ENCODE measurements around the gene EPB41L3. TPM values are rescaled to one million over a fixed set of nuclear protein-coding genes. Genes with fewer than 3 reads are reported as not detected.
"Not testable (repeated sequence)": the region's sequence is repeated elsewhere in the genome, so short reads cannot be mapped to it uniquely, and the experiment has no call there.

Gene EPB41L3
- polyA plus RNA-seq, 1 donor (not counting 4 experiments of a cell fraction or from before 2014, with no cell fraction given) = 0.39 TPM

DNA sequence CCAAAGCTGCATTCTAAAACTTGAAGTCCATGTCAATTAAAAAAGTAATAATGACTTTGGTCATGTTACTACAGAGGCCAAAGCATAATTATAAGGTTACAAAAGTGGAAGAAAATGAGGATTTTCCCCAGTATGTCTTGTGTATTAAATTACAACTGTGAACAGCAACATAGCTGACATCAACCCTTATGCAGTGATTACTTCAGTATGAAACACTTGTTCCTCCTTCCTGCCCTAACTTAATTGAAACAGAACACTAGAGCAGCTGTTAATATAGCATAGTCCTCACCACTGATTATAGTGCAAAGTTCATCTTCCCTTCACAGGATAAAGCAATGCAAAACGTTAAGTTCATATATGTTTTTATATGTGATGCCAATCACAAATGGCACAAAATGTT, 29.9 kb downstream of the EPB41L3 start:
- no peaks in the 10 kb centered on the region for H3K79me2 ChIP-seq (ENCODE audit: control insufficient read depth, insufficient read depth, low read length)
- no peak overlapping the region for H2AFZ ChIP-seq (ENCODE audit: control insufficient read depth, low read length)
- H3K4me1 ChIP-seq (ENCODE audit: control insufficient read depth, extremely low read depth, insufficient read depth, low read length) = no peaks in the 10 kb centered on the region
- H3K27me3 ChIP-seq (ENCODE audit: control insufficient read depth, extremely low read depth, insufficient read depth, low read length) = no peaks in the 10 kb centered on the region
- no peaks in the 10 kb centered on the region for H4K20me1 ChIP-seq (ENCODE audit: control insufficient read depth, extremely low read depth, insufficient read depth, low read length)
- no peak overlapping the region for H3K9ac ChIP-seq (ENCODE audit: control insufficient read depth, extremely low read depth, insufficient read depth, low read length)
- TF ChIP-seq, protein P1, sequence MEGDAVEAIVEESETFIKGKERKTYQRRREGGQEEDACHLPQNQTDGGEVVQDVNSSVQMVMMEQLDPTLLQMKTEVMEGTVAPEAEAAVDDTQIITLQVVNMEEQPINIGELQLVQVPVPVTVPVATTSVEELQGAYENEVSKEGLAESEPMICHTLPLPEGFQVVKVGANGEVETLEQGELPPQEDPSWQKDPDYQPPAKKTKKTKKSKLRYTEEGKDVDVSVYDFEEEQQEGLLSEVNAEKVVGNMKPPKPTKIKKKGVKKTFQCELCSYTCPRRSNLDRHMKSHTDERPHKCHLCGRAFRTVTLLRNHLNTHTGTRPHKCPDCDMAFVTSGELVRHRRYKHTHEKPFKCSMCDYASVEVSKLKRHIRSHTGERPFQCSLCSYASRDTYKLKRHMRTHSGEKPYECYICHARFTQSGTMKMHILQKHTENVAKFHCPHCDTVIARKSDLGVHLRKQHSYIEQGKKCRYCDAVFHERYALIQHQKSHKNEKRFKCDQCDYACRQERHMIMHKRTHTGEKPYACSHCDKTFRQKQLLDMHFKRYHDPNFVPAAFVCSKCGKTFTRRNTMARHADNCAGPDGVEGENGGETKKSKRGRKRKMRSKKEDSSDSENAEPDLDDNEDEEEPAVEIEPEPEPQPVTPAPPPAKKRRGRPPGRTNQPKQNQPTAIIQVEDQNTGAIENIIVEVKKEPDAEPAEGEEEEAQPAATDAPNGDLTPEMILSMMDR (optimal IDR thresholded peaks at IDR 0.05 in 1 of 3, IDR thresholded peaks at IDR 0.05 in 1 of 3, conservative IDR thresholded peaks at IDR 0.05 in 1 of 3; ENCODE audit: extremely low read depth in 1 of 3, insufficient read depth in 2 of 3, low read length in 3 of 3) = no peak
- TF ChIP-seq EZH2 (IDR thresholded peaks at IDR 0.05; ENCODE audit: low read length) = no peak
- H3K36me3 ChIP-seq (ENCODE audit: control insufficient read depth in 2 of 2, extremely low read depth in 1 of 2, insufficient read depth in 2 of 2, low read length in 2 of 2) = no peaks in the 10 kb centered on the region
- dilution Hi-C loops (cut with MboI; ENCODE audit: extremely low pct_ligation_motif_present, low sequenced_read_pairs) = no loop called here
- no peak overlapping the region for H3K4me2 ChIP-seq (ENCODE audit: control insufficient read depth, extremely low read depth, insufficient read depth, low read depth, low read length)
- no peaks in the 10 kb centered on the region for H3K9me1 ChIP-seq (ENCODE audit: control insufficient read depth, extremely low read depth, insufficient read depth, low read length)
- DNase-seq (ENCODE audit: low read depth, low spot score) (no peak), FAIRE-seq (no peak)
- no peak overlapping the region for H3K4me3 ChIP-seq (ENCODE audit: control insufficient read depth in 2 of 3, extremely low read depth in 1 of 3, insufficient read depth in 2 of 3, low read depth in 1 of 3, low read length in 3 of 3)
- H3K9me3 ChIP-seq (ENCODE audit: control insufficient read depth, low read depth, low read length) = no peaks in the 10 kb centered on the region
- H3K27ac ChIP-seq (ENCODE audit: control insufficient read depth, insufficient read depth, low read length) = no peak overlapping the region

DNA sequence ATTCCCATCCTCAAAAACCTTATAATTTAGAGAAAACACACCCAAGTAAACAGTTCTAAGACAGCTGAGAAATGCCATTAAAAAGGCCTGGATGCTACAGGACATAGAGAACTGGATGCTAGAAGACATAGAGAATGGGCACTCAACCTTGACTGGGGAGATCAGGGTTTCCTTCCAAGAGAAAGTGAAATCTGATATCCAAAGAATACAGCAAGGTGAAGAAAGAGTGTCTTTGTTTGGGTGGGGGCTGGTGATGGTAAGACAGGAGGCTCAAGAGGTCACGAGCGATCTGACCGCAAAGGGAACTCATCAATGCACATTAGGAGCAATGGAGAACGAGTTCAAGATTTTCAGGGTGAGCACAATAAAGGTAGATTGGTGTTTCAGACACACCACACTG, 31.6 kb downstream of the EPB41L3 start:
- no peak overlapping the region for H3K9ac ChIP-seq (ENCODE audit: control insufficient read depth, extremely low read depth, insufficient read depth, low read length)
- DNase-seq (ENCODE audit: low read depth, low spot score) (no peak), FAIRE-seq (no peak)
- no peaks in the 10 kb centered on the region for H3K79me2 ChIP-seq (ENCODE audit: control insufficient read depth, insufficient read depth, low read length)
- H4K20me1 ChIP-seq (ENCODE audit: control insufficient read depth, extremely low read depth, insufficient read depth, low read length) = no peaks in the 10 kb centered on the region
- H3K4me1 ChIP-seq (ENCODE audit: control insufficient read depth, extremely low read depth, insufficient read depth, low read length) = no peaks in the 10 kb centered on the region
- H3K9me3 ChIP-seq (ENCODE audit: control insufficient read depth, low read depth, low read length) = no peaks in the 10 kb centered on the region
- TF ChIP-seq, protein P1 (optimal IDR thresholded peaks at IDR 0.05 in 1 of 3, IDR thresholded peaks at IDR 0.05 in 1 of 3, conservative IDR thresholded peaks at IDR 0.05 in 1 of 3; ENCODE audit: extremely low read depth in 1 of 3, insufficient read depth in 2 of 3, low read length in 3 of 3) = no peak
- TF ChIP-seq EZH2 (IDR thresholded peaks at IDR 0.05; ENCODE audit: low read length) = no peak
- dilution Hi-C loops (cut with MboI; ENCODE audit: extremely low pct_ligation_motif_present, low sequenced_read_pairs) = no loop called here
- no peaks in the 10 kb centered on the region for H3K27me3 ChIP-seq (ENCODE audit: control insufficient read depth, extremely low read depth, insufficient read depth, low read length)
- no peaks in the 10 kb centered on the region for H3K36me3 ChIP-seq (ENCODE audit: control insufficient read depth in 2 of 2, extremely low read depth in 1 of 2, insufficient read depth in 2 of 2, low read length in 2 of 2)
- no peak overlapping the region for H2AFZ ChIP-seq (ENCODE audit: control insufficient read depth, low read length)
- H3K27ac ChIP-seq (ENCODE audit: control insufficient read depth, insufficient read depth, low read length) = no peak overlapping the region
- H3K4me2 ChIP-seq (ENCODE audit: control insufficient read depth, extremely low read depth, insufficient read depth, low read depth, low read length) = no peak overlapping the region
- no peaks in the 10 kb centered on the region for H3K9me1 ChIP-seq (ENCODE audit: control insufficient read depth, extremely low read depth, insufficient read depth, low read length)
- H3K4me3 ChIP-seq (ENCODE audit: control insufficient read depth in 2 of 3, extremely low read depth in 1 of 3, insufficient read depth in 2 of 3, low read depth in 1 of 3, low read length in 3 of 3) = no peak overlapping the region

DNA sequence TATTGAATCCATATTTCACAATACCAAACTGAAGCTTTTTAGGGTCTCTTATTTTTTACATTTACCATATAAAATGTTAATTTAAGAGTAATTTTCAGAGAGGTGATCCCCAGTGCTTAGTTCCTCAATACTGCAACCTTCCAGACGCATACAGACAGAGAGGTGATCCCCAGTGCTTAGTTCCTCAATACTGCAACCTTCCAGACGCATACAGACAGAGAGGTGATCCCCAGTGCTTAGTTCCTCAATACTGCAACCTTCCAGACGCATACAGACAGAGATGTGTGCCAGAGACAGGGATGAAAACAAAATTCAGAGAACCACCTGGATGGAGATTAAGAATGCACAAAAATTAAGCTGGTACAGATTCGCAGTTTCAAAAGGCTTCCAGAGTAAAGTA, 32.3 kb downstream of the EPB41L3 start:
- H3K9me1 ChIP-seq (ENCODE audit: control insufficient read depth, extremely low read depth, insufficient read depth, low read length); H3K79me2 ChIP-seq (ENCODE audit: control insufficient read depth, insufficient read depth, low read length); H2AFZ ChIP-seq (ENCODE audit: control insufficient read depth, low read length); H3K36me3 ChIP-seq (ENCODE audit: control insufficient read depth in 2 of 2, extremely low read depth in 1 of 2, insufficient read depth in 2 of 2, low read length in 2 of 2); H3K9me3 ChIP-seq (ENCODE audit: control insufficient read depth, low read depth, low read length); H3K4me2 ChIP-seq (ENCODE audit: control insufficient read depth, extremely low read depth, insufficient read depth, low read depth, low read length); H3K4me1 ChIP-seq (ENCODE audit: control insufficient read depth, extremely low read depth, insufficient read depth, low read length); H3K4me3 ChIP-seq (ENCODE audit: control insufficient read depth in 2 of 3, extremely low read depth in 1 of 3, insufficient read depth in 2 of 3, low read depth in 1 of 3, low read length in 3 of 3); dilution Hi-C loops (cut with MboI; ENCODE audit: extremely low pct_ligation_motif_present, low sequenced_read_pairs); H3K27ac ChIP-seq (ENCODE audit: control insufficient read depth, insufficient read depth, low read length); FAIRE-seq; H3K9ac ChIP-seq (ENCODE audit: control insufficient read depth, extremely low read depth, insufficient read depth, low read length); H4K20me1 ChIP-seq (ENCODE audit: control insufficient read depth, extremely low read depth, insufficient read depth, low read length); H3K27me3 ChIP-seq (ENCODE audit: control insufficient read depth, extremely low read depth, insufficient read depth, low read length); DNase-seq (ENCODE audit: low read depth, low spot score): not testable (repeated sequence)

All from keratinocyte (primary cell).